Vagina (tissue), 2 donors: ENCODE measurements around the gene RPS6KB1. TPM values are rescaled to one million over a fixed set of nuclear protein-coding genes. Genes with fewer than 3 reads are reported as not detected.

ENCODE experiments used
- DNase-seq, 2 donors: peaks; one replicate each; pipeline ENCODE4 v3.0.0-alpha.2; 2017; ENCODE audit errors: extremely low spot score in 2 of 2
- H3K27ac ChIP-seq: fragments of 200-600 bp; sonication (generic); one replicate; pipeline ENCODE4 v1.5.1; 2019
- H3K27me3 ChIP-seq: fragments of 200-600 bp; sonication (generic); one replicate; pipeline ENCODE4 v1.5.1; 2019
- H3K36me3 ChIP-seq, 2 donors: fragments of 200-600 bp; sonication (generic); one replicate each; pipeline ENCODE4 v1.5.1; 2017 to 2019
- H3K4me1 ChIP-seq: fragments of 200-600 bp; sonication (generic); one replicate; pipeline ENCODE4 v1.5.1; 2019
- H3K4me3 ChIP-seq, 2 donors: fragments of 200-600 bp; sonication (generic); 1 replicate in 1 of 2; 2 replicates in 1 of 2; pipeline ENCODE4 v1.5.1; 2016 to 2019
- H3K9me3 ChIP-seq: fragments of 200-600 bp; sonication (generic); one replicate; pipeline ENCODE4 v1.5.1; 2019
- POLR2A ChIP-seq, 2 donors: fragments of 450-650 bp; IDR thresholded peaks; one replicate each; pipeline ENCODE4 v1.6.1; 2017; ENCODE audit warnings: antibody characterized with exemption in 2 of 2, mild to moderate bottlenecking in 2 of 2, moderate library complexity in 2 of 2
- POLR2AphosphoS5 ChIP-seq, 2 donors: sonication (generic); formaldehyde crosslinking; IDR thresholded peaks; one replicate each; pipeline ENCODE4 v1.9.0; 2017; ENCODE audit warnings: antibody characterized with exemption in 2 of 2, mild to moderate bottlenecking in 2 of 2, low read depth in 1 of 2; ENCODE audit not compliant: insufficient read depth in 1 of 2
- intact Hi-C: fragments of 100-400 bp; cut with DNase I; formaldehyde crosslinking; loops from one replicate; pipeline ENCODE4 v1.15.1; 2023
- total RNA-seq: library from RNA; depleted of rRNA; stranded (reverse); fragments of >200 nt; gene quantifications from one replicate; pipeline ENCODE4 v1.2.3, GENCODE V29; 2016
- TF ChIP-seq, protein P1 (sequence below), 3 experiments: fragments of 450-650 bp in 2 of 3; fragments of 200-600 bp in 1 of 3; sonication (generic) in 1 of 3; IDR thresholded peaks; one replicate each; pipeline ENCODE4 v1.5.1; 2017 to 2019; ENCODE audit warnings: antibody characterized with exemption in 3 of 3, mild to moderate bottlenecking in 2 of 3, moderate library complexity in 2 of 3

The RPS6KB1 gene
- 96.7 TPM for total RNA-seq

DNA sequence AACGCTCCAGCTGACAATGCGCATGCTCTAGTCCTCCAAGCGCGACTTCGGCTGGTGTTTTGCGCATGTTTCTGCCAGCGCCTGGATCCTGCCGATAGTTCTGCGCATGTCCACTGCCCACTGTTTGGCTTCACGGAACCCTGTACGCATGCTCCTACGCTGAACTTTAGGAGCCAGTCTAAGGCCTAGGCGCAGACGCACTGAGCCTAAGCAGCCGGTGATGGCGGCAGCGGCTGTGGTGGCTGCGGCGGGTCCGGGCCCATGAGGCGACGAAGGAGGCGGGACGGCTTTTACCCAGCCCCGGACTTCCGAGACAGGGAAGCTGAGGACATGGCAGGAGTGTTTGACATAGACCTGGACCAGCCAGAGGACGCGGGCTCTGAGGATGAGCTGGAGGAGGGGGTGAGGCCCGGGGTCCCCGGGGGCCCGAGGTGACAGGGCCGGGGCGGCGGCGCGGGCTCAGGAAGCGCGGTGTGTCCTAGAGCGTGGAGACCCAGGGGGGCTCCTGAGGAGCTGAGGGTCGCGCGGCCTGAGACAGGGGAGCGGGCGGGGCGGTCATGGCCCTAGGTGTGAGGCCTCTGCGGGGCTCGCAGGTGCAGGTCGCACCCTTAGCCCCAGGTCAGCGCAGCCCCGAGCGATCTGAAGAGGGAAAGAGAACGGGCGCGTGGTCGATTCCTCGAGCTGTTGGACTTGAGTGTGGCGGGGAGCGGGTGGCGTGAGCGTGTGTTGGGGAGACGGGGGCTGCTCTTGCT lies at the start of gene RPS6KB1, which contains the start of gene TUBD1:
RPS6KB1 (plus strand) TSS at position 198 of the 752 bp plus-strand sequence; CDS start at position 262, 64 bp downstream.
TUBD1 (minus strand) TSS at position 20 of the 752 bp plus-strand sequence. CDS start 1,941 bp downstream, outside the sequence.
- Histone ChIP-seq H3K4me1 (peaks cover 50% of the 10 kb centered on the region), H3K27ac (peak within 1 kb of the TSS; percentile 97), H3K27me3 (no peaks in the 10 kb centered on the region), H3K9me3 (no peaks in the 10 kb centered on the region), H3K36me3 (peaks cover 0 to 6% of the 10 kb centered on the region in 2 donors), H3K4me3 (peak within 1 kb of the TSS; percentile 75 to 100)
- peak; percentile 97 to 98 for DNase-seq
- intact Hi-C loops: no loop called here
- peak; percentile 14 to 88 for TF ChIP-seq POLR2A (IDR thresholded peaks at IDR 0.05)
- TF ChIP-seq POLR2AphosphoS5 (IDR thresholded peaks at IDR 0.05; ENCODE audit: insufficient read depth in 1 of 2, low read depth in 1 of 2): peak; percentile 97 to 100
- TF ChIP-seq, protein P1, sequence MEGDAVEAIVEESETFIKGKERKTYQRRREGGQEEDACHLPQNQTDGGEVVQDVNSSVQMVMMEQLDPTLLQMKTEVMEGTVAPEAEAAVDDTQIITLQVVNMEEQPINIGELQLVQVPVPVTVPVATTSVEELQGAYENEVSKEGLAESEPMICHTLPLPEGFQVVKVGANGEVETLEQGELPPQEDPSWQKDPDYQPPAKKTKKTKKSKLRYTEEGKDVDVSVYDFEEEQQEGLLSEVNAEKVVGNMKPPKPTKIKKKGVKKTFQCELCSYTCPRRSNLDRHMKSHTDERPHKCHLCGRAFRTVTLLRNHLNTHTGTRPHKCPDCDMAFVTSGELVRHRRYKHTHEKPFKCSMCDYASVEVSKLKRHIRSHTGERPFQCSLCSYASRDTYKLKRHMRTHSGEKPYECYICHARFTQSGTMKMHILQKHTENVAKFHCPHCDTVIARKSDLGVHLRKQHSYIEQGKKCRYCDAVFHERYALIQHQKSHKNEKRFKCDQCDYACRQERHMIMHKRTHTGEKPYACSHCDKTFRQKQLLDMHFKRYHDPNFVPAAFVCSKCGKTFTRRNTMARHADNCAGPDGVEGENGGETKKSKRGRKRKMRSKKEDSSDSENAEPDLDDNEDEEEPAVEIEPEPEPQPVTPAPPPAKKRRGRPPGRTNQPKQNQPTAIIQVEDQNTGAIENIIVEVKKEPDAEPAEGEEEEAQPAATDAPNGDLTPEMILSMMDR (IDR thresholded peaks at IDR 0.05): no peak

DNA sequence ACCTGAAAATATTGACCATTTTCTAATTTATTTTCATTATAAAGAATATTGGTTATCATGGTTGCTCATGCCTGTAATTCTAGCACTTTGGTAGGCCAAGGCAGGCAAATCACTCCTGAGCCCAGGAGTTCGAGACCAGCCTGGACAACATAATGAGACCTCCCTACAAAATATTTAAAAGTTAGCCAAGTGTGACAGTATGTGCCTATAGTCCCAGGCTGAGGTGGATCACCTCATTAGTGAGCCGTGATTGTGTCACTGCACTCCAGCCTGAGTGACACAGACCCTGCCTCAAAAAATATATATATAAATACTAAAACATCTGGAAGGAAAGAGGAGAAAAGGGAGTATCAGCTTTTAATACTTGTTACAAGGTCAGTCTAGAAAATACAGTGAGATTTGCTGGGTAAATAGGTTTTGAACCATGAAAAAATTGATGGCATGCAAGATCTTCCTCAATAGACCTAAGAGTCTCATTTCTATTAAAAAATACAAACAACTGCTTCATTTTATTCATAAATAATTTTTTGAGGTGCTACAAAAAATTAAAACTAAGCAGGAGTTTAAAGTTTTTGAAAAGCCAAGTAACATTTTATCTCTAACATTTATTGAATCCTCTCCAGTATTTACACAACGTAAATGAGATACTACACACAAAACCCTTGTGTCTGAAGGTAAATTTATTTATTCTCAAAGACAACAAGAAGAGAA lies 47.9 kb upstream of the RPS6KB1 start:
- no peak overlapping the region for H3K4me3 ChIP-seq
- H3K9me3 ChIP-seq: no peaks in the 10 kb centered on the region
- no peak for DNase-seq
- H3K4me1 ChIP-seq: peaks cover 78% of the 10 kb centered on the region
- TF ChIP-seq POLR2A (IDR thresholded peaks at IDR 0.05) (no peak), POLR2AphosphoS5 (IDR thresholded peaks at IDR 0.05; ENCODE audit: insufficient read depth in 1 of 2, low read depth in 1 of 2) (no peak)
- TF ChIP-seq, protein P1 (IDR thresholded peaks at IDR 0.05): no peak
- no peaks in the 10 kb centered on the region for H3K27me3 ChIP-seq
- intact Hi-C loops: loop anchor here (5.0 kb wide), 1 partner anchor 93 kb away; no protein-coding TSS in a partner anchor
- H3K27ac ChIP-seq: peak overlapping the region; percentile 99
- peaks cover 0 to 7% of the 10 kb centered on the region in 2 donors for H3K36me3 ChIP-seq

DNA sequence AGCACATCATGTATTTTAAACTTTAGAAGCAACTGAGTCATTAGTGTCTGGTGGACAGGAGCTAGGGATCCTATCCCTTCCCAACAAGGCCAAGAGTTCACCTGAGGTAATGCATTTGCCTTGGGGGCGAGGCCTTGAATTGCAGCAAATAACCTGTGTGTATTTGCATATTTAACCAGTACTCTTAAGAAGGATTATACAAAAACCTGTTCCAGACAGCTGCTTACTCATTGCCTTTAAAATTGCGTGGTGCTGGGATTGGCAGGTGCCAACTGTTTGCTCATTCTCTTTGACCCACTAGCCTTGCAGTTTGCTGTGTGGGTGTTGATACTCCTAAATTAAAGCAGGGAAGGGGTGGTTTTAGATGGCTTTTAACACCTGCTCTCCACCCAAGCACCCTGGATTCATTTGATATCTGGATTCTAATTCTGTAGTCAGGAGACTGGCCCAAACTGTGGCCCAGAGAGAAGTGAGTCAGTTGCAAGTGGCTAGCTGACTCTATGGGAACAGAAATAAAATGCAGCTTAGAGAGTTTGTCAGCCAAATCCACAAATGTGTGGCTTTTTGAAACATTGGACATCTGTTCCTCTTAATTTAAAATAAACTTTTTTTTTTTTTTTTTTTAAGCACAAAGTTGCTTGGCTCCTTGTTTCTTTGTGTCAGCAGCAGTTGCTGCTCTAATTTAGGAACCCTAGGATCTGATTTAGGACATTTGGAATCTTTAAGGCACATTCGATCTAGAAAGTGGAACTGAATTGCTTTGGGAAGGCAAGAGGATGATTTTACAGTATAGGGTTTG lies 47.1 kb upstream of the RPS6KB1 start:
- Histone ChIP-seq H3K9me3 (no peaks in the 10 kb centered on the region), H3K4me1 (peaks cover 72% of the 10 kb centered on the region), H3K36me3 (no peaks in the 10 kb centered on the region), H3K27me3 (no peaks in the 10 kb centered on the region), H3K4me3 (peak overlapping the region in 1 of 2 donors; percentile 15), H3K27ac (peak overlapping the region; percentile 99)
- intact Hi-C loops: no loop called here
- no peak for DNase-seq
- TF ChIP-seq, protein P1 (IDR thresholded peaks at IDR 0.05): no peak
- TF ChIP-seq POLR2A (IDR thresholded peaks at IDR 0.05): no peak
- peak in 1 of 2 donors; percentile 50 for TF ChIP-seq POLR2AphosphoS5 (IDR thresholded peaks at IDR 0.05; ENCODE audit: insufficient read depth in 1 of 2, low read depth in 1 of 2)

DNA sequence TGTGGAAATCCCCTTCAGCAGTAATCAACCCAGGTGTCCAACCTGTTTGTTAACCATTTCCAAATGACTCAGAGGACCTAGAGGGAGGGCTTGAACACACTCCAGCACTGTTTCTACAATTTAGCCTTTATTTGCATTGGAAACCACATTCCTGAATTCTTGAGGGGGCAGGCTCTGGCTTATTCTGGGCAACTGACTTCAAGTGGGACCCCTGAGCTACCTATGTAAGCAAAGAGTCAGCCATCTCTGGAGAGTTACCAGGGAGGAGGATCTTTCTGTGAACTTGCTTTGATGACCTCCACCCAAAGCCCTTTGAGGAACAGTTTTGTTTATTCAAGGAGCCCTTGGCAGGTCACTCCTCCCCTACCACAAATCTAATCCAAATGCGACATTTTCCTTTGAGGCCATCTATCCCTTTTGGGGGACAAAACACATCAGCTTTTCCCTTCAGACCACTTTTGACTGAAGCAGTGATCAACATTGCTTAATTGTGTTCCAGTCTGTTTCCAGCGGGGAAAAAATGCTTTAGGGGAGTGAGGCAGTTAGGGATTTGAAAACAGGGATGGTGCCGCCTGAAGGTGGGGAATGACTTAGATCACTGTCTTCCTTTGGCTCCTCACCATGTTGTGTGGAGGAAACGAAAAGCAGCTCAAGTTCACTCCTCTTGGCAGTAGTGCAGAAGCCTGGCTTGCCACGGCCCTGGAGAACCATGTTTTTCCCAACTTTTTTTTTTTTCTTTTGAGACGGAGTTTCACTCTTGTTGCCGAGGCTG lies 46.3 kb upstream of the RPS6KB1 start:
- peak overlapping the region in 1 of 2 donors; percentile 15 for H3K4me3 ChIP-seq
- H3K27me3 ChIP-seq: no peaks in the 10 kb centered on the region
- H3K27ac ChIP-seq: peak overlapping the region; percentile 99
- TF ChIP-seq, protein P1 (IDR thresholded peaks at IDR 0.05): peak in 1 of 3 experiments; percentile 3
- no peak for TF ChIP-seq POLR2A (IDR thresholded peaks at IDR 0.05)
- peak in 1 of 2 donors; percentile 44 for TF ChIP-seq POLR2AphosphoS5 (IDR thresholded peaks at IDR 0.05; ENCODE audit: insufficient read depth in 1 of 2, low read depth in 1 of 2)
- H3K4me1 ChIP-seq: peaks cover 78% of the 10 kb centered on the region
- intact Hi-C loops: no loop called here
- H3K9me3 ChIP-seq: no peaks in the 10 kb centered on the region
- no peaks in the 10 kb centered on the region for H3K36me3 ChIP-seq
- peak in 1 of 2 donors; percentile 95 for DNase-seq
